HCT116 (cell line): Measurements from ENCODE around the gene RSL1D1.

ENCODE experiments used
- CBX3 ChIP-seq: IDR thresholded peaks from 2 replicates; pipeline ENCODE4 v1.6.1; 2012; ENCODE audit warnings: low read depth
- CEBPB ChIP-seq: IDR thresholded peaks from 2 replicates; pipeline ENCODE4 v1.6.1; 2012; ENCODE audit warnings: low read depth
- EZH2 ChIP-seq: fragments of 200-600 bp; sonication (generic); IDR thresholded peaks from 2 replicates; pipeline ENCODE4 v1.6.1; 2017; ENCODE audit warnings: antibody characterized with exemption, mixed run types
- EZH2phosphoT487 ChIP-seq: fragments of 200-600 bp; IDR thresholded peaks from 2 replicates; pipeline ENCODE4 v1.6.1; 2018; ENCODE audit warnings: antibody characterized with exemption, borderline replicate concordance
- POLR2A ChIP-seq: IDR thresholded peaks from 2 replicates; pipeline ENCODE4 v1.7.0; 2011; ENCODE audit warnings: borderline replicate concordance; ENCODE audit not compliant: insufficient read depth, insufficient read length; ENCODE audit errors: extremely low read depth
- POLR2AphosphoS5 ChIP-seq: IDR thresholded peaks from 2 replicates; pipeline ENCODE4 v1.6.1; 2011; ENCODE audit warnings: mild to moderate bottlenecking, low read depth, low read length, moderate library complexity
- SIN3A ChIP-seq: IDR thresholded peaks from 2 replicates; pipeline ENCODE4 v1.6.1; 2012; ENCODE audit warnings: low read depth
- SRF ChIP-seq: IDR thresholded peaks from 2 replicates; pipeline ENCODE4 v1.6.1; 2012; ENCODE audit warnings: low read depth
- TCF7L2 ChIP-seq: IDR thresholded peaks from 2 replicates; pipeline ENCODE4 v1.7.0; 2011; ENCODE audit warnings: borderline replicate concordance, inconsistent platforms; ENCODE audit not compliant: insufficient read depth, insufficient read length; ENCODE audit errors: extremely low read depth
- TF ChIP-seq, protein P1 (sequence below), 3 experiments: fragments of 200-600 bp in 1 of 3; sonication (generic) in 1 of 3; IDR thresholded peaks in 2 of 3; conservative IDR thresholded peaks in 1 of 3; 2 replicates each; pipeline ENCODE4 v1.5.1; 2012 to 2017; ENCODE audit warnings: low read depth in 2 of 3, low read length in 2 of 3, antibody characterized with exemption in 1 of 3, borderline replicate concordance in 1 of 3, control low read depth in 1 of 3, mild to moderate bottlenecking in 1 of 3, mixed read lengths in 1 of 3, mixed run types in 1 of 3, moderate library complexity in 1 of 3; ENCODE audit not compliant: insufficient read depth in 1 of 3
- TF ChIP-seq, protein P2 (sequence below): IDR thresholded peaks from 2 replicates; pipeline ENCODE4 v1.6.1; 2012; ENCODE audit warnings: low read depth
- TF ChIP-seq, protein P3 (sequence below): IDR thresholded peaks from 2 replicates; pipeline ENCODE4 v1.6.1; 2012

DNA sequence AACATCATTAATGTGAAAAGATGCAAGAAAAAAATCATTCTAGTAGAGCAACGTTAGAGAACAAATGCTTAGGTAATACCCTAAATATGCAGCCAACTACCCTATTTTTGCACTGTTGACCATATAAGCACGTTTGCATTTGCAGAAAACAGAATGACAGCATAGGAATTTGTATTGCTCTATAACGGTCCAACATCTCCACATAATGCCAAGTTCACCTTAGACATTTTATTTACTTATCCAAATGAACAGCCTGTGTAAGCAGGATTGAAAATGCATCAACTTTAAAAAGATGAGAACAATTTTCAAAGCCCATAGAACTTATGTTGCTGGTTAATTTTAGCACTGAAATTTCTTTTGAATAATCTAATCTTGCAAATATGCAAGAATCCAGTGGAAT is 19.1 kb upstream of the RSL1D1 start:
- TF ChIP-seq, protein P1, sequence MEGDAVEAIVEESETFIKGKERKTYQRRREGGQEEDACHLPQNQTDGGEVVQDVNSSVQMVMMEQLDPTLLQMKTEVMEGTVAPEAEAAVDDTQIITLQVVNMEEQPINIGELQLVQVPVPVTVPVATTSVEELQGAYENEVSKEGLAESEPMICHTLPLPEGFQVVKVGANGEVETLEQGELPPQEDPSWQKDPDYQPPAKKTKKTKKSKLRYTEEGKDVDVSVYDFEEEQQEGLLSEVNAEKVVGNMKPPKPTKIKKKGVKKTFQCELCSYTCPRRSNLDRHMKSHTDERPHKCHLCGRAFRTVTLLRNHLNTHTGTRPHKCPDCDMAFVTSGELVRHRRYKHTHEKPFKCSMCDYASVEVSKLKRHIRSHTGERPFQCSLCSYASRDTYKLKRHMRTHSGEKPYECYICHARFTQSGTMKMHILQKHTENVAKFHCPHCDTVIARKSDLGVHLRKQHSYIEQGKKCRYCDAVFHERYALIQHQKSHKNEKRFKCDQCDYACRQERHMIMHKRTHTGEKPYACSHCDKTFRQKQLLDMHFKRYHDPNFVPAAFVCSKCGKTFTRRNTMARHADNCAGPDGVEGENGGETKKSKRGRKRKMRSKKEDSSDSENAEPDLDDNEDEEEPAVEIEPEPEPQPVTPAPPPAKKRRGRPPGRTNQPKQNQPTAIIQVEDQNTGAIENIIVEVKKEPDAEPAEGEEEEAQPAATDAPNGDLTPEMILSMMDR (IDR thresholded peaks at IDR 0.05 in 2 of 3, conservative IDR thresholded peaks at IDR 0.05 in 1 of 3; ENCODE audit: borderline replicate concordance in 1 of 3, insufficient read depth in 1 of 3, low read depth in 2 of 3, low read length in 2 of 3), result no peak
- TF ChIP-seq POLR2AphosphoS5 (no peak), CEBPB (no peak), EZH2 (no peak), POLR2A (no peak), SIN3A (no peak), CBX3 (no peak), EZH2phosphoT487 (no peak), TCF7L2 (no peak), SRF (no peak)
- TF ChIP-seq, protein P2, sequence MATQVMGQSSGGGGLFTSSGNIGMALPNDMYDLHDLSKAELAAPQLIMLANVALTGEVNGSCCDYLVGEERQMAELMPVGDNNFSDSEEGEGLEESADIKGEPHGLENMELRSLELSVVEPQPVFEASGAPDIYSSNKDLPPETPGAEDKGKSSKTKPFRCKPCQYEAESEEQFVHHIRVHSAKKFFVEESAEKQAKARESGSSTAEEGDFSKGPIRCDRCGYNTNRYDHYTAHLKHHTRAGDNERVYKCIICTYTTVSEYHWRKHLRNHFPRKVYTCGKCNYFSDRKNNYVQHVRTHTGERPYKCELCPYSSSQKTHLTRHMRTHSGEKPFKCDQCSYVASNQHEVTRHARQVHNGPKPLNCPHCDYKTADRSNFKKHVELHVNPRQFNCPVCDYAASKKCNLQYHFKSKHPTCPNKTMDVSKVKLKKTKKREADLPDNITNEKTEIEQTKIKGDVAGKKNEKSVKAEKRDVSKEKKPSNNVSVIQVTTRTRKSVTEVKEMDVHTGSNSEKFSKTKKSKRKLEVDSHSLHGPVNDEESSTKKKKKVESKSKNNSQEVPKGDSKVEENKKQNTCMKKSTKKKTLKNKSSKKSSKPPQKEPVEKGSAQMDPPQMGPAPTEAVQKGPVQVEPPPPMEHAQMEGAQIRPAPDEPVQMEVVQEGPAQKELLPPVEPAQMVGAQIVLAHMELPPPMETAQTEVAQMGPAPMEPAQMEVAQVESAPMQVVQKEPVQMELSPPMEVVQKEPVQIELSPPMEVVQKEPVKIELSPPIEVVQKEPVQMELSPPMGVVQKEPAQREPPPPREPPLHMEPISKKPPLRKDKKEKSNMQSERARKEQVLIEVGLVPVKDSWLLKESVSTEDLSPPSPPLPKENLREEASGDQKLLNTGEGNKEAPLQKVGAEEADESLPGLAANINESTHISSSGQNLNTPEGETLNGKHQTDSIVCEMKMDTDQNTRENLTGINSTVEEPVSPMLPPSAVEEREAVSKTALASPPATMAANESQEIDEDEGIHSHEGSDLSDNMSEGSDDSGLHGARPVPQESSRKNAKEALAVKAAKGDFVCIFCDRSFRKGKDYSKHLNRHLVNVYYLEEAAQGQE, result no peak
- TF ChIP-seq, protein P3, sequence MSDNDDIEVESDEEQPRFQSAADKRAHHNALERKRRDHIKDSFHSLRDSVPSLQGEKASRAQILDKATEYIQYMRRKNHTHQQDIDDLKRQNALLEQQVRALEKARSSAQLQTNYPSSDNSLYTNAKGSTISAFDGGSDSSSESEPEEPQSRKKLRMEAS, result no peak
